Peyer's patch (tissue), 4 donors: Measurements from ENCODE around the gene RPL4.

Source experiments
- CTCF ChIP-seq, 6 experiments: fragments of 450-650 bp in 4 of 6; fragments of 200-600 bp in 2 of 6; sonication (generic) in 1 of 6; IDR thresholded peaks; one replicate each; pipeline ENCODE4 v1.5.1; 2017 to 2019; ENCODE audit warnings: antibody characterized with exemption in 6 of 6, mild to moderate bottlenecking in 3 of 6, moderate library complexity in 1 of 6
- POLR2A ChIP-seq, 2 donors: fragments of 450-650 bp; IDR thresholded peaks; one replicate each; pipeline ENCODE4 v1.5.1; 2017; ENCODE audit warnings: antibody characterized with exemption in 2 of 2, mild to moderate bottlenecking in 2 of 2, moderate library complexity in 2 of 2

- TF ChIP-seq CTCF (IDR thresholded peaks at IDR 0.05) (no peak), POLR2A (IDR thresholded peaks at IDR 0.05) (no peak)
Observed at GRCh38 chr15:66491846-66492245, 12.8 kb downstream of the RPL4 start.
